SK-N-SH treated with all-trans-retinoic acid at 6 μM for 48 hours (cell line): ENCODE data around the gene DNMBP.

ENCODE experiments used
- CSDC2 ChIP-seq: fragments of 250-450 bp; sonication (Bioruptor Pico); IDR thresholded peaks from 2 replicates; pipeline ENCODE4 v1.5.0; 2020; ENCODE audit warnings: mild to moderate bottlenecking, moderate library complexity
- GLIS3 ChIP-seq: fragments of 250-450 bp; sonication (Bioruptor Pico); IDR thresholded peaks from 2 replicates; pipeline ENCODE4 v1.5.0; 2020; ENCODE audit warnings: mild to moderate bottlenecking, moderate library complexity
- ISL1 ChIP-seq: fragments of 250-450 bp; sonication (Bioruptor Pico); IDR thresholded peaks from 2 replicates; pipeline ENCODE4 v2.1.2; 2022; ENCODE audit warnings: mild to moderate bottlenecking, moderate library complexity
- OSR1 ChIP-seq: fragments of 250-450 bp; sonication (Bioruptor Pico); IDR thresholded peaks from 2 replicates; pipeline ENCODE4 v1.8.0; 2022; ENCODE audit warnings: moderate library complexity, mild to moderate bottlenecking, inconsistent platforms
- RARB ChIP-seq: fragments of 250-450 bp; sonication (Bioruptor Pico); IDR thresholded peaks from 2 replicates; pipeline ENCODE4 v1.8.0; 2021; ENCODE audit warnings: mild to moderate bottlenecking, moderate library complexity
- SNAI2 ChIP-seq: fragments of 250-450 bp; sonication (Bioruptor Pico); IDR thresholded peaks from 2 replicates; pipeline ENCODE4 v1.5.0; 2020; ENCODE audit warnings: mild to moderate bottlenecking, moderate library complexity
- ZC3H10 ChIP-seq: fragments of 250-450 bp; sonication (Bioruptor Pico); IDR thresholded peaks from 2 replicates; pipeline ENCODE4 v1.5.1; 2021; ENCODE audit warnings: mild to moderate bottlenecking, moderate library complexity
- ZFP3 ChIP-seq: fragments of 250-450 bp; sonication (Bioruptor Pico); IDR thresholded peaks from 2 replicates; pipeline ENCODE4 v1.5.0; 2020; ENCODE audit warnings: mild to moderate bottlenecking, moderate library complexity
- ZFP30 ChIP-seq: fragments of 450-650 bp; formaldehyde crosslinking; IDR thresholded peaks from 2 replicates; pipeline ENCODE4 v1.5.0; 2022; ENCODE audit warnings: mild to moderate bottlenecking, moderate library complexity
- ZNF70 ChIP-seq: fragments of 450-650 bp; formaldehyde crosslinking; IDR thresholded peaks from 2 replicates; pipeline ENCODE4 v1.5.0; 2020; ENCODE audit warnings: mild to moderate bottlenecking, moderate library complexity
- ZNF8 ChIP-seq: fragments of 450-650 bp; formaldehyde crosslinking; IDR thresholded peaks from 2 replicates; pipeline ENCODE4 v1.5.0; 2020; ENCODE audit warnings: mild to moderate bottlenecking, moderate library complexity
- TF ChIP-seq, protein P1 (sequence below): fragments of 250-450 bp; sonication (Bioruptor Pico); IDR thresholded peaks from 2 replicates; pipeline ENCODE4 v1.5.1; 2020; ENCODE audit warnings: low read depth, mild to moderate bottlenecking, moderate library complexity
- TF ChIP-seq, protein P2 (sequence below): fragments of 250-450 bp; sonication (Bioruptor Pico); IDR thresholded peaks from 2 replicates; pipeline ENCODE4 v1.5.1; 2021; ENCODE audit warnings: mild to moderate bottlenecking, moderate library complexity
- TF ChIP-seq, protein P3 (sequence below): fragments of 250-450 bp; sonication (Bioruptor Pico); IDR thresholded peaks from 2 replicates; pipeline ENCODE4 v1.8.0; 2020; ENCODE audit warnings: mild to moderate bottlenecking, moderate library complexity, borderline replicate concordance

DNA sequence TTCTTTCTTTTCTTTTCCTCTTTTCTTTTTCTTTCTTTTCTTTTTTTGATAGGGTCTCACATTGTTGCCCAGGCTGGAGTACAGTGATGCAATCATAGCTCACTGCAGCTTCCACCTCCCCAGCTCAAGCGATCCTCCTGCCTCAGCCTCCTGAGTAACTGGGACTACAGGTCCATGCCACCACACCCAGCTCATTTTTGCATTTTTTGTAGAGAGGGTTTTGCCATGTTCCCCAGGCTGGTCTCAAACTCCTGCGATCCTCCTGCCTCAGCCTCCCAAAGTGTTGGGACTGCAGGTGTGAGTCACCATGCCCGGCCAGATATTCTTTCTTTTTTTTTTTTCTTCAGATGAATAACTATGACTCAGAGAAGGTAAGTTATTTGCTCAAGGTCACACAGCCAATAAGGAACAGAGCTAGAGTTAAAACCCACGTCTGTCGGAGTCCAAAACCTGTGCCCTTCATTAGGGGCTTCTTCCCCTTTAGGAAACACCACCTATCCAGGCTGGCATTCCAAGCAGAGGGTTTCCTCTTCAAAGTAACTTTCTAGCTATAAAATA, 28.1 kb upstream of the DNMBP start:
- TF ChIP-seq OSR1 (CRISPR knock-in tag): no peak
- TF ChIP-seq, protein P1, sequence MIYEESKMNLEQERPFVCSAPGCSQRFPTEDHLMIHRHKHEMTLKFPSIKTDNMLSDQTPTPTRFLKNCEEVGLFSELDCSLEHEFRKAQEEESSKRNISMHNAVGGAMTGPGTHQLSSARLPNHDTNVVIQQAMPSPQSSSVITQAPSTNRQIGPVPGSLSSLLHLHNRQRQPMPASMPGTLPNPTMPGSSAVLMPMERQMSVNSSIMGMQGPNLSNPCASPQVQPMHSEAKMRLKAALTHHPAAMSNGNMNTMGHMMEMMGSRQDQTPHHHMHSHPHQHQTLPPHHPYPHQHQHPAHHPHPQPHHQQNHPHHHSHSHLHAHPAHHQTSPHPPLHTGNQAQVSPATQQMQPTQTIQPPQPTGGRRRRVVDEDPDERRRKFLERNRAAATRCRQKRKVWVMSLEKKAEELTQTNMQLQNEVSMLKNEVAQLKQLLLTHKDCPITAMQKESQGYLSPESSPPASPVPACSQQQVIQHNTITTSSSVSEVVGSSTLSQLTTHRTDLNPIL: no peak
- TF ChIP-seq, protein P2, sequence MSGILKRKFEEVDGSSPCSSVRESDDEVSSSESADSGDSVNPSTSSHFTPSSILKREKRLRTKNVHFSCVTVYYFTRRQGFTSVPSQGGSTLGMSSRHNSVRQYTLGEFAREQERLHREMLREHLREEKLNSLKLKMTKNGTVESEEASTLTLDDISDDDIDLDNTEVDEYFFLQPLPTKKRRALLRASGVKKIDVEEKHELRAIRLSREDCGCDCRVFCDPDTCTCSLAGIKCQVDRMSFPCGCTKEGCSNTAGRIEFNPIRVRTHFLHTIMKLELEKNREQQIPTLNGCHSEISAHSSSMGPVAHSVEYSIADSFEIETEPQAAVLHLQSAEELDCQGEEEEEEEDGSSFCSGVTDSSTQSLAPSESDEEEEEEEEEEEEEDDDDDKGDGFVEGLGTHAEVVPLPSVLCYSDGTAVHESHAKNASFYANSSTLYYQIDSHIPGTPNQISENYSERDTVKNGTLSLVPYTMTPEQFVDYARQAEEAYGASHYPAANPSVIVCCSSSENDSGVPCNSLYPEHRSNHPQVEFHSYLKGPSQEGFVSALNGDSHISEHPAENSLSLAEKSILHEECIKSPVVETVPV (CRISPR knock-in tag): no peak
- no peak for TF ChIP-seq ZFP30 (CRISPR knock-in tag)
- no peak for TF ChIP-seq ZNF70 (CRISPR knock-in tag)
- TF ChIP-seq CSDC2 (CRISPR knock-in tag): no peak
- no peak for TF ChIP-seq GLIS3 (CRISPR knock-in tag)
- no peak for TF ChIP-seq ZC3H10 (CRISPR knock-in tag)
- TF ChIP-seq ZNF8 (CRISPR knock-in tag): no peak
- TF ChIP-seq ISL1 (CRISPR knock-in tag): no peak
- no peak for TF ChIP-seq SNAI2 (CRISPR knock-in tag)
- TF ChIP-seq, protein P3, sequence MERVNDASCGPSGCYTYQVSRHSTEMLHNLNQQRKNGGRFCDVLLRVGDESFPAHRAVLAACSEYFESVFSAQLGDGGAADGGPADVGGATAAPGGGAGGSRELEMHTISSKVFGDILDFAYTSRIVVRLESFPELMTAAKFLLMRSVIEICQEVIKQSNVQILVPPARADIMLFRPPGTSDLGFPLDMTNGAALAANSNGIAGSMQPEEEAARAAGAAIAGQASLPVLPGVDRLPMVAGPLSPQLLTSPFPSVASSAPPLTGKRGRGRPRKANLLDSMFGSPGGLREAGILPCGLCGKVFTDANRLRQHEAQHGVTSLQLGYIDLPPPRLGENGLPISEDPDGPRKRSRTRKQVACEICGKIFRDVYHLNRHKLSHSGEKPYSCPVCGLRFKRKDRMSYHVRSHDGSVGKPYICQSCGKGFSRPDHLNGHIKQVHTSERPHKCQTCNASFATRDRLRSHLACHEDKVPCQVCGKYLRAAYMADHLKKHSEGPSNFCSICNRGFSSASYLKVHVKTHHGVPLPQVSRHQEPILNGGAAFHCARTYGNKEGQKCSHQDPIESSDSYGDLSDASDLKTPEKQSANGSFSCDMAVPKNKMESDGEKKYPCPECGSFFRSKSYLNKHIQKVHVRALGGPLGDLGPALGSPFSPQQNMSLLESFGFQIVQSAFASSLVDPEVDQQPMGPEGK (CRISPR knock-in tag): no peak
- no peak for TF ChIP-seq ZFP3 (CRISPR knock-in tag)
- no peak for TF ChIP-seq RARB (CRISPR knock-in tag)
